Endothelial cell (in vitro differentiated cells): ENCODE measurements around the gene ZYX. TPM values are rescaled to one million over a fixed set of nuclear protein-coding genes. Genes with fewer than 3 reads are reported as not detected.

ENCODE experiments used
- DNase-seq: peaks from one replicate; pipeline ENCODE4 v3.0.0; 2021; ENCODE audit warnings: low spot score
- H3K27ac Mint-ChIP-seq: one replicate; pipeline ENCODE4 v1.8.0; 2021; ENCODE audit warnings: mixed read lengths, inconsistent platforms; ENCODE audit not compliant: unreplicated experiment
- H3K27me3 Mint-ChIP-seq: one replicate; pipeline ENCODE4 v1.8.0; 2021; ENCODE audit warnings: mild to moderate bottlenecking, moderate library complexity, mixed read lengths, inconsistent platforms; ENCODE audit not compliant: unreplicated experiment
- H3K36me3 Mint-ChIP-seq: one replicate; pipeline ENCODE4 v1.8.0; 2021; ENCODE audit warnings: mild to moderate bottlenecking, low read depth, mixed read lengths, inconsistent platforms; ENCODE audit not compliant: unreplicated experiment
- H3K4me1 Mint-ChIP-seq: one replicate; pipeline ENCODE4 v1.8.0; 2021; ENCODE audit warnings: mild to moderate bottlenecking, mixed read lengths, inconsistent platforms; ENCODE audit not compliant: unreplicated experiment
- H3K4me3 Mint-ChIP-seq: one replicate; pipeline ENCODE4 v1.8.0; 2021; ENCODE audit warnings: mild to moderate bottlenecking, mixed read lengths, inconsistent platforms; ENCODE audit not compliant: unreplicated experiment
- H3K9me3 Mint-ChIP-seq: one replicate; pipeline ENCODE4 v1.8.0; 2021; ENCODE audit warnings: mixed read lengths, inconsistent platforms; ENCODE audit not compliant: unreplicated experiment
- CTCF ChIP-seq: fragments of 200-600 bp; sonication (generic); IDR thresholded peaks from one replicate; pipeline ENCODE4 v1.5.0; 2021; ENCODE audit warnings: antibody characterized with exemption; ENCODE audit not compliant: unreplicated experiment
- total RNA-seq: library from RNA; stranded (reverse); fragmentation: NEBNext Ultra II Directional; extraction: Animal tissue kit (Norgen Biotek cat#: 25700); gene quantifications from one replicate; pipeline ENCODE4 v1.2.1, GENCODE V29; 2021; ENCODE audit not compliant: unreplicated experiment

Gene ZYX
- total RNA-seq, 1 donor from 2014 or later, result 237 TPM

DNA sequence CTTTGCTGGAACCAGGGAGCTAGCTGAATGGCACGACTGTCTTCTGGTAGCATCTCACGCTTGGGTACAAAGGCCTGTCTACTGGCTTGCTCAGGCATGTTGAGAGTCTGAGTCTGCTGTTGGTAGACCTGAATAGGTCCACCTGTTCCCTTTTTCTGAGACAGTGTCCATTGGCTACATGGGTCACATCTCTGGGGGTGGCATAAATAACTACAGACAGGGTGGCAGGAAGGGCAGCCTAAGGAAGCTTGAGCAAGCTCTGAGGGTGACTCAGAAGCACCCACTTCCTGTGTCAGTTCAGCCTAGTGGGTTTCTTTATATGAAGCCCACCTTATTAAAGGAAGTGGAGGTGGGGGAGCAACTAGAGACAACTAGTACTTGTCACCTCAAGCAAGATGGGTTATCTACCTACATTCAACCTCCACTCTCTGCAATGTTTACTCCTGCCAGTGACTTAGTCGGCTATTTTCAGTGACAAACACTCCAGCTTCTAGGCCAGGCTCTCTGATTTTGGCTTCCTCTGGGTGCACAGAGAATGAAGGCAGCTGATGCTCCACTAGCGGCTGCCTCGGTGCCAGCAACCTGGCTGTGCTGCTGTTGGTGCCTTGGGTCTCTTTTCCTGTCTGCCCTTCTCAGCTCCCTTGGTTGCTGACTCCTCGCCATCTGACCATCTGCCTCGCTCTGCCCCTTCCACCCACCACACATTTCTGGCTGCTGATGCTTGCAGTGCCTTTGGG is 5.7 kb upstream of the ZYX start:
- Mint-ChIP-seq H3K4me1 (peaks cover 38% of the 10 kb centered on the region), H3K9me3 (no peaks in the 10 kb centered on the region), H3K27ac (no peak overlapping the region), H3K27me3 (peaks cover 15% of the 10 kb centered on the region), H3K4me3 (no peak overlapping the region), H3K36me3 (peaks cover 7% of the 10 kb centered on the region)
- TF ChIP-seq CTCF, result no peak
- DNase-seq, result no peak

- H3K4me1 Mint-ChIP-seq, result peaks cover 36% of the 10 kb centered on the region
- peaks cover 15% of the 10 kb centered on the region for H3K27me3 Mint-ChIP-seq
- no peak overlapping the region for H3K4me3 Mint-ChIP-seq
- TF ChIP-seq CTCF, result no peak
- DNase-seq, result no peak
- peaks cover 7% of the 10 kb centered on the region for H3K36me3 Mint-ChIP-seq
- H3K9me3 Mint-ChIP-seq, result no peaks in the 10 kb centered on the region
- no peak overlapping the region for H3K27ac Mint-ChIP-seq
Observed at GRCh38 chr7:143376396-143376795, 4.7 kb upstream of the ZYX start.

DNA sequence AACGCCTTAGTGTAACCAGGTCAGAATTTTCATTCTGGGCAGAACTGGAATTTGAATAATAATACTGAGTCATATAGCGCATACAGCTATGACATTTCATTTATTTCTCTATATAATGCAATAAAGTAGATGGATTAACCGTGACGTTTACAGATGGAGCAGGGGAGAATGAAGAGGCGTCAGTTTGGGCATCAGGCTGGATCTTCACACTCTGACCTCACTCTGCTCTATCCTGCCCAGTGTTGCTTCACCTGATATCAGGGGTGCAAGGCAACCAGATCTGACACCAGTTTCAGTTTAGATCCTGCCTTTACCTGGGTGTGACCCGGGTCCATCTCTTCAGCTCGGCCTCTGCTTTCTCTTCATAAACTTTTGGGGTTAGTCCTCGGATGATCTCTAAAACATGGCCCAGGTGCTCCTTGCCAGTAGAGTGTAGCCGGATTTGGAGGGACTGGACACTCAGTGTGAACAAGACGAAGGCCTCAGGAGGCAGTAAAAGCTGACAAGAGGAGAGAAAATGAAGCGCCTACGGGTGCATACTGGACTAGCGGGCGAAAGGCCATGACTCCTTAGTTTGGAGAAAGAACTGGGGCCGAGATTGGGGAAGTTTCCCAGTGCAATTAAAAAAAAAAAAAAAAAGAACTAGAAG is 1.4 kb upstream of the ZYX start:
- peak overlapping the region; percentile 91 for H3K27ac Mint-ChIP-seq
- H3K36me3 Mint-ChIP-seq, result peaks cover 12% of the 10 kb centered on the region
- TF ChIP-seq CTCF, result no peak
- peaks cover 17% of the 10 kb centered on the region for H3K27me3 Mint-ChIP-seq
- no peak for DNase-seq
- H3K4me3 Mint-ChIP-seq, result peak overlapping the region; percentile 92
- peaks cover 27% of the 10 kb centered on the region for H3K4me1 Mint-ChIP-seq
- no peaks in the 10 kb centered on the region for H3K9me3 Mint-ChIP-seq

DNA sequence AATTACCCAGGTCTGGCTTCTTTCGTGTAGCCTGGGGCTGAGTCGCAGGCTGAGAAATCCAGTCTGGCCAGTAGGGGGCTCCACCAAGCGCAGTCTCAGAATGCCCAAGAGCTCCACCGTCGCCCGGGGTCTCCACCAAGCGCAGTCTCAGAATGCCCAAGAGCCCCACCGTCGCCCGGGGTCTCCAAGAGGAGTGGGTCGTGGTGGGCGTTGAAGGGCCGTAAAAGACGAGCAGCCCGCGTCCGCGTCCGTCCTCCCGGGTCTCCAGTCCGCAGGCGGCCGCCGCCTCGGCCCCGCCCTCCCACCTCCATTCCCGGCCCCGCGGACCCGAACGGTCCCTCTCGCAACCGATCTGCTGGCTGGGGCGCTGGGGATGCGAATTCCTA is 892 bp upstream of the ZYX start:
- no peaks in the 10 kb centered on the region for H3K9me3 Mint-ChIP-seq
- peaks cover 12% of the 10 kb centered on the region for H3K36me3 Mint-ChIP-seq
- H3K27me3 Mint-ChIP-seq, result peaks cover 17% of the 10 kb centered on the region
- peak; percentile 93 for TF ChIP-seq CTCF
- peak overlapping the region; percentile 92 for H3K4me3 Mint-ChIP-seq
- peak; percentile 91 for DNase-seq
- peak overlapping the region; percentile 91 for H3K27ac Mint-ChIP-seq
- peaks cover 25% of the 10 kb centered on the region for H3K4me1 Mint-ChIP-seq
